Transverse colon (tissue), 4 donors: ENCODE data around the gene SDK1. TPM values are rescaled to one million over a fixed set of nuclear protein-coding genes. Genes with fewer than 3 reads are reported as not detected.
"Not testable (repeated sequence)": the region's sequence is repeated elsewhere in the genome, so short reads cannot be mapped to it uniquely, and the experiment has no call there.

Source experiments
- DNase-seq: peaks from one replicate; pipeline ENCODE4 v3.0.0-alpha.2; 2019
- H3K27ac ChIP-seq, 4 donors: fragments of 200-600 bp; sonication (generic); 2 replicates each; pipeline ENCODE4 v1.5.1; 2016 to 2018; ENCODE audit warnings: inconsistent platforms in 4 of 4
- H3K27me3 ChIP-seq: fragments of 200-600 bp; sonication (generic); 2 replicates; pipeline ENCODE4 v1.5.1; 2017; ENCODE audit warnings: inconsistent platforms
- H3K36me3 ChIP-seq, 4 donors: fragments of 200-600 bp; sonication (generic); 2 replicates each; pipeline ENCODE4 v1.5.1; 2017 to 2019; ENCODE audit warnings: inconsistent platforms in 4 of 4
- H3K4me1 ChIP-seq, 4 donors: fragments of 200-600 bp; sonication (generic); 2 replicates each; pipeline ENCODE4 v1.5.1; 2017 to 2020; ENCODE audit warnings: inconsistent platforms in 4 of 4
- H3K4me3 ChIP-seq, 4 donors: fragments of 200-600 bp; sonication (generic); 1 replicate in 1 of 4; 2 replicates in 3 of 4; pipeline versions ENCODE4 v1.5.1 to v1.6.1; 2017 to 2019; ENCODE audit warnings: inconsistent platforms in 4 of 4
- H3K9me3 ChIP-seq, 2 donors: fragments of 200-600 bp; sonication (generic); 2 replicates each; pipeline ENCODE4 v1.5.1; 2017 to 2019; ENCODE audit warnings: inconsistent platforms in 2 of 2
- CTCF ChIP-seq, 5 experiments: fragments of 200-600 bp in 3 of 5; fragments of 450-650 bp in 2 of 5; sonication (generic) in 3 of 5; IDR thresholded peaks; 1 replicate in 2 of 5; 2 replicates in 3 of 5; pipeline ENCODE4 v1.5.1; 2016 to 2017; ENCODE audit warnings: antibody characterized with exemption in 5 of 5, inconsistent platforms in 3 of 5, mild to moderate bottlenecking in 2 of 5, moderate library complexity in 1 of 5
- EP300 ChIP-seq: sonication (generic); formaldehyde crosslinking; IDR thresholded peaks from one replicate; pipeline ENCODE4 v1.6.1; 2017; ENCODE audit warnings: antibody characterized with exemption, low read depth
- POLR2A ChIP-seq: fragments of 450-650 bp; IDR thresholded peaks from one replicate; pipeline ENCODE4 v1.6.1; 2016; ENCODE audit warnings: antibody characterized with exemption, mild to moderate bottlenecking, moderate library complexity
- POLR2AphosphoS5 ChIP-seq, 3 donors: sonication (generic); formaldehyde crosslinking; IDR thresholded peaks; one replicate each; pipeline ENCODE4 v1.6.1; 2016; ENCODE audit warnings: antibody characterized with exemption in 3 of 3
- WGBS, 2 donors: methylation state at CpG; one replicate each; pipeline ENCODE4 v1.1.5; 2018; ENCODE audit warnings: low coverage in 1 of 2; 5-methylcytosine and 5-hydroxymethylcytosine counted together
- in situ Hi-C, 4 donors: fragments of 200-750 bp; cut with MboI; loops; one replicate each; pipeline versions ENCODE4 v1.15.0 to v1.15.1; 2017; ENCODE audit warnings: low sequenced_read_pairs in 3 of 4, low pct_ligation_motif_present in 1 of 4, low pct_unique_long_range_greater_than_20kb in 1 of 4
- intact Hi-C: fragments of 100-400 bp; cut with DNase I; formaldehyde crosslinking; loops from one replicate; pipeline ENCODE4 v1.15.1; 2023; ENCODE audit warnings: low total_unique reads
- total RNA-seq, 4 donors: library from RNA; depleted of rRNA; stranded (reverse); fragments of >200 nt; gene quantifications; one replicate each; pipeline ENCODE4 v1.1.0, GENCODE V29; 2016

SDK1 gene
- total RNA-seq, 4 donors from 2014 or later = 4.0 to 8.6 (median 5.4) TPM

GRCh38 chr7:3575753-3576531 lies 274.9 kb downstream of the SDK1 start:
- 56 to 59% methylated on average over 5 to 7 of the region's 7 CpGs for WGBS, 2 donors
- intact Hi-C loops (no loop called here), in situ Hi-C loops (no loop called here)
- Histone ChIP-seq H3K27ac (peak overlapping the region in 2 of 4 donors; percentile 18 to 58), H3K4me1 (no peaks in the 10 kb centered on the region), H3K36me3 (no peaks in the 10 kb centered on the region), H3K9me3 (no peaks in the 10 kb centered on the region), H3K4me3 (no peak overlapping the region), H3K27me3 (no peaks in the 10 kb centered on the region)
- peak; percentile 71 for DNase-seq
- TF ChIP-seq POLR2AphosphoS5 (IDR thresholded peaks at IDR 0.05) (peak in 1 of 3 donors; percentile 66), POLR2A (no peak), EP300 (no peak)

- Histone ChIP-seq H3K4me3 (no peak overlapping the region), H3K27ac (no peak overlapping the region), H3K27me3 (no peaks in the 10 kb centered on the region), H3K36me3 (no peaks in the 10 kb centered on the region), H3K9me3 (no peaks in the 10 kb centered on the region), H3K4me1 (no peaks in the 10 kb centered on the region)
- 85 to 88% methylated on average over 6 of the region's 6 CpGs for WGBS, 2 donors
- TF ChIP-seq POLR2A (no peak), CTCF (IDR thresholded peaks at IDR 0.05) (no peak), EP300 (no peak), POLR2AphosphoS5 (IDR thresholded peaks at IDR 0.05) (no peak)
- intact Hi-C loops = no loop called here
- DNase-seq = no peak
- in situ Hi-C loops = no loop called here
Observed at GRCh38 chr7:3578399-3578798, 277.3 kb downstream of the SDK1 start.

DNA sequence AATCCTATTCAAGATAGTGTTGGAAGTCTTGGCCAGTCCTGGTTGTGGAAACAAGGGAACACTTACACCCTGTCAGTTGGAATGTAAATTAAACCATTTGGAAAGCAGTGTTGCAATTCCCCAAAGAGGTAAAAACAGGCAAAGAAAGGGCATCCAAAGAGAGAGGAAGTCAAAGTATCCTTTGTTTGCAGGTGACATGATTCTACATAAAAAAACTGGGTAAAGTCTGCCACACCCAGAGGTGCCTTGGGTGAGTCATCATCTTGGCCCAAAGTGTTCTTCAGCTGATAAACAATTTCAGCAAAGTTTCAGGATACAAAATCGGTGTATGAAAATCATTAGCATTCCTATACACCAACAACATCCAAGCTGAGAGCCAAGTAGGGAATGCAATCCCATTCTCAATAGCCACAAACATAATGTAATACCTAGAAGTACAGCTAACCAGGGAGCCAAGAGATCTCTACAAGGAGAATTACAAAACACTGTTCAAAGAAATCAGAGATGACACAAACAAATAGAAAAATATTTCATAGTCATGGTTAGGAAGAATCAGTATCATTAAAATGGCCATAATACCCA lies 278.7 kb downstream of the SDK1 start:
- no peaks in the 10 kb centered on the region for H3K4me1 ChIP-seq
- H3K4me3 ChIP-seq = no peak overlapping the region
- H3K27me3 ChIP-seq = no peaks in the 10 kb centered on the region
- no peaks in the 10 kb centered on the region for H3K36me3 ChIP-seq
- WGBS, 2 donors = 60 to 72% methylated on average over 1 of the region's 1 CpG
- TF ChIP-seq POLR2AphosphoS5 (IDR thresholded peaks at IDR 0.05) = no peak
- TF ChIP-seq POLR2A = no peak
- TF ChIP-seq CTCF (IDR thresholded peaks at IDR 0.05) = no peak
- H3K27ac ChIP-seq = no peak overlapping the region
- H3K9me3 ChIP-seq = no peaks in the 10 kb centered on the region
- in situ Hi-C loops = no loop called here
- intact Hi-C loops = no loop called here
- no peak for DNase-seq

- intact Hi-C loops, in situ Hi-C loops, H3K36me3 ChIP-seq, DNase-seq, H3K9me3 ChIP-seq, H3K27me3 ChIP-seq, H3K27ac ChIP-seq, H3K4me3 ChIP-seq, H3K4me1 ChIP-seq: not testable (repeated sequence)
Observed at GRCh38 chr7:3582145-3582544, 281.1 kb downstream of the SDK1 start.

DNA sequence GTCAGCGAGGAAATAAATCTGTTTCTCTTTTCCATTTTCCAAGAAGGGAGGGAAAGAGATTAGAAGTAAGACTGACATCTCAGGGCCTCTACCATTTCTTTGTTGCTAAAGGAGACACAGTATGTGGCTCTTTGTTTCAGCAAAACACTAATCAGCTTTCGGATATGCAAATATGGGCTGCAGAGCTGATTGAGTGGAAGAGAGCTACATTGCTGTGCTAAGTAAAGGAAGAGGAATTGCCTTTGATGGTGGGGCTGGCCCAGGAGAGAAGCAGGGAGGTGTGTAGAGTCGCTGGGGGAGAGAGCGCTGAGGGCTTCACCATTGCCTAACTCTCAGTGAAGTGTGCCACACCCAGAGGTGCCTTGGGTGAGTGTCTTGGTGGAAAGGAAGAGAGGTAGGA lies 284.8 kb downstream of the SDK1 start:
- Histone ChIP-seq H3K4me1 (no peaks in the 10 kb centered on the region), H3K4me3 (no peak overlapping the region), H3K9me3 (no peaks in the 10 kb centered on the region), H3K36me3 (no peaks in the 10 kb centered on the region), H3K27ac (no peak overlapping the region), H3K27me3 (no peaks in the 10 kb centered on the region)
- no peak for DNase-seq
- WGBS, 2 donors = 82 to 86% methylated on average over 4 of the region's 4 CpGs
- intact Hi-C loops = no loop called here
- in situ Hi-C loops = no loop called here
- no peak for TF ChIP-seq EP300
- TF ChIP-seq CTCF (IDR thresholded peaks at IDR 0.05) = no peak
- no peak for TF ChIP-seq POLR2AphosphoS5 (IDR thresholded peaks at IDR 0.05)
- no peak for TF ChIP-seq POLR2A
